Neural cell (in vitro differentiated cells): Measurements from ENCODE around the gene CEP72. TPM values are rescaled to one million over a fixed set of nuclear protein-coding genes. Genes with fewer than 3 reads are reported as not detected.

Experiments
- H2AFZ ChIP-seq: fragments of 200-600, 300-800 bp; sonication (generic), shearing (Covaris generic); 2 replicates; pipeline ENCODE4 v1.6.0; 2014; ENCODE audit warnings: low read depth, mild to moderate bottlenecking, antibody characterized with exemption, low read length, moderate library complexity
- H3F3A ChIP-seq: fragments of 200-600 bp; shearing (Covaris generic); 2 replicates; pipeline ENCODE4 v1.6.1; 2016; ENCODE audit warnings: mild to moderate bottlenecking, moderate library complexity, mixed read lengths, antibody characterized with exemption, low read length; ENCODE audit not compliant: insufficient read depth, poor library complexity, severe bottlenecking
- H3K27ac ChIP-seq: fragments of 200-600, 300-800 bp; sonication (generic), shearing (Covaris generic); 2 replicates; pipeline ENCODE4 v1.5.1; 2014; ENCODE audit warnings: mild to moderate bottlenecking, low read length, moderate library complexity
- H3K27me3 ChIP-seq: fragments of 300-800, 200-600 bp; sonication (generic), shearing (Covaris generic); 2 replicates; pipeline ENCODE4 v1.6.0; 2014; ENCODE audit warnings: mild to moderate bottlenecking, low read depth, low read length, moderate library complexity; ENCODE audit not compliant: insufficient read depth
- H3K36me3 ChIP-seq: fragments of 300-800, 200-600 bp; sonication (generic), shearing (Covaris generic); 2 replicates; pipeline ENCODE4 v1.5.1; 2014; ENCODE audit warnings: mild to moderate bottlenecking, antibody characterized with exemption, low read length, moderate library complexity; ENCODE audit not compliant: insufficient read depth
- H3K4me2 ChIP-seq: fragments of 300-800, 200-600 bp; sonication (generic), shearing (Covaris generic); 2 replicates; pipeline ENCODE4 v1.6.0; 2014; ENCODE audit warnings: mild to moderate bottlenecking, low read length
- H3K4me3 ChIP-seq: fragments of 300-800, 200-600 bp; sonication (generic), shearing (Covaris generic); 2 replicates; pipeline ENCODE4 v1.5.1; 2014; ENCODE audit warnings: mild to moderate bottlenecking, low read length, moderate library complexity
- H3K79me2 ChIP-seq: fragments of 200-600 bp; shearing (Covaris generic); replicated peaks from 2 replicates; pipeline ENCODE4 v1.6.0; 2014; ENCODE audit warnings: mild to moderate bottlenecking, low read length, moderate library complexity; ENCODE audit not compliant: insufficient read depth
- H3K9ac ChIP-seq: fragments of 300-800, 200-600 bp; sonication (generic), shearing (Covaris generic); 2 replicates; pipeline ENCODE4 v1.6.1; 2016; ENCODE audit warnings: mild to moderate bottlenecking, low read length, mixed read lengths
- H3K9me2 ChIP-seq: fragments of 200-600 bp; shearing (Covaris generic); 2 replicates; pipeline ENCODE4 v1.6.1; 2016; ENCODE audit warnings: mild to moderate bottlenecking, low read length, mixed read lengths; ENCODE audit not compliant: insufficient read depth
- H3K9me3 ChIP-seq: fragments of 200-600, 300-800 bp; sonication (generic), shearing (Covaris generic); 2 replicates; pipeline ENCODE4 v1.6.1; 2016; ENCODE audit warnings: mild to moderate bottlenecking, mixed run types, low read length, moderate library complexity, mixed read lengths
- H4K20me1 ChIP-seq: fragments of 200-600 bp; shearing (Covaris generic); 2 replicates; pipeline ENCODE4 v1.6.1; 2016; ENCODE audit warnings: mild to moderate bottlenecking, mixed run types; ENCODE audit not compliant: insufficient read depth
- CTCF ChIP-seq: fragments of 450-650 bp; IDR thresholded peaks from 2 replicates; pipeline ENCODE4 v1.5.1; 2014; ENCODE audit warnings: antibody characterized with exemption, mild to moderate bottlenecking, moderate library complexity; ENCODE audit not compliant: poor library complexity, severe bottlenecking
- EP300 ChIP-seq: fragments of 450-650 bp; conservative IDR thresholded peaks from 2 replicates; pipeline ENCODE4 v1.6.1; 2014; ENCODE audit warnings: antibody characterized with exemption, mild to moderate bottlenecking, moderate library complexity; ENCODE audit not compliant: poor library complexity, severe bottlenecking
- EZH2 ChIP-seq: fragments of 200-600, 300-800 bp; shearing (Covaris generic), sonication (generic); IDR thresholded peaks from 2 replicates; pipeline ENCODE4 v1.6.1; 2014; ENCODE audit warnings: antibody characterized with exemption, low read length, borderline replicate concordance, mild to moderate bottlenecking; ENCODE audit not compliant: insufficient read depth, poor library complexity, severe bottlenecking
- MXI1 ChIP-seq: fragments of 450-650 bp; conservative IDR thresholded peaks from 2 replicates; pipeline ENCODE4 v1.6.1; 2014; ENCODE audit warnings: antibody characterized with exemption, mild to moderate bottlenecking; ENCODE audit not compliant: poor library complexity, severe bottlenecking
- POLR2AphosphoS5 ChIP-seq: IDR thresholded peaks from 2 replicates; pipeline ENCODE4 v1.6.1; 2012
- RAD21 ChIP-seq: fragments of 450-650 bp; conservative IDR thresholded peaks from 2 replicates; pipeline ENCODE4 v1.6.1; 2014; ENCODE audit warnings: antibody characterized with exemption, mild to moderate bottlenecking, moderate library complexity
- SMC3 ChIP-seq: fragments of 450-650 bp; conservative IDR thresholded peaks from 2 replicates; pipeline ENCODE4 v1.6.1; 2014; ENCODE audit warnings: antibody characterized with exemption, mild to moderate bottlenecking, moderate library complexity; ENCODE audit not compliant: poor library complexity
- TAF1 ChIP-seq: IDR thresholded peaks from 2 replicates; pipeline ENCODE4 v1.6.1; 2012; ENCODE audit warnings: low read depth
- polyA plus RNA-seq: library from polyadenylated mRNA; depleted of rRNA; stranded (reverse); fragments of >200 nt; gene quantifications from 2 replicates; pipeline ENCODE4 v1.2.3, GENCODE V29; 2014
- TF ChIP-seq, protein P1 (sequence below): IDR thresholded peaks from 2 replicates; pipeline ENCODE4 v1.6.1; 2012; ENCODE audit warnings: borderline replicate concordance

The CEP72 gene
- polyA plus RNA-seq, 1 donor from 2014 or later, result 5.9 TPM

- Histone ChIP-seq H3K27me3 (no peaks in the 10 kb centered on the region), H3K9ac (no peak overlapping the region), H3K4me2 (no peak overlapping the region), H2AFZ (no peak overlapping the region), H3K36me3 (no peaks in the 10 kb centered on the region), H3K27ac (no peak overlapping the region), H3K9me2 (no peaks in the 10 kb centered on the region), H3F3A (no peaks in the 10 kb centered on the region), H3K9me3 (no peaks in the 10 kb centered on the region), H3K4me3 (no peak overlapping the region), H3K79me2 (no peaks in the 10 kb centered on the region), H4K20me1 (no peaks in the 10 kb centered on the region)
- no peak for TF ChIP-seq MXI1
- TF ChIP-seq POLR2AphosphoS5, result no peak
- TF ChIP-seq, protein P1, sequence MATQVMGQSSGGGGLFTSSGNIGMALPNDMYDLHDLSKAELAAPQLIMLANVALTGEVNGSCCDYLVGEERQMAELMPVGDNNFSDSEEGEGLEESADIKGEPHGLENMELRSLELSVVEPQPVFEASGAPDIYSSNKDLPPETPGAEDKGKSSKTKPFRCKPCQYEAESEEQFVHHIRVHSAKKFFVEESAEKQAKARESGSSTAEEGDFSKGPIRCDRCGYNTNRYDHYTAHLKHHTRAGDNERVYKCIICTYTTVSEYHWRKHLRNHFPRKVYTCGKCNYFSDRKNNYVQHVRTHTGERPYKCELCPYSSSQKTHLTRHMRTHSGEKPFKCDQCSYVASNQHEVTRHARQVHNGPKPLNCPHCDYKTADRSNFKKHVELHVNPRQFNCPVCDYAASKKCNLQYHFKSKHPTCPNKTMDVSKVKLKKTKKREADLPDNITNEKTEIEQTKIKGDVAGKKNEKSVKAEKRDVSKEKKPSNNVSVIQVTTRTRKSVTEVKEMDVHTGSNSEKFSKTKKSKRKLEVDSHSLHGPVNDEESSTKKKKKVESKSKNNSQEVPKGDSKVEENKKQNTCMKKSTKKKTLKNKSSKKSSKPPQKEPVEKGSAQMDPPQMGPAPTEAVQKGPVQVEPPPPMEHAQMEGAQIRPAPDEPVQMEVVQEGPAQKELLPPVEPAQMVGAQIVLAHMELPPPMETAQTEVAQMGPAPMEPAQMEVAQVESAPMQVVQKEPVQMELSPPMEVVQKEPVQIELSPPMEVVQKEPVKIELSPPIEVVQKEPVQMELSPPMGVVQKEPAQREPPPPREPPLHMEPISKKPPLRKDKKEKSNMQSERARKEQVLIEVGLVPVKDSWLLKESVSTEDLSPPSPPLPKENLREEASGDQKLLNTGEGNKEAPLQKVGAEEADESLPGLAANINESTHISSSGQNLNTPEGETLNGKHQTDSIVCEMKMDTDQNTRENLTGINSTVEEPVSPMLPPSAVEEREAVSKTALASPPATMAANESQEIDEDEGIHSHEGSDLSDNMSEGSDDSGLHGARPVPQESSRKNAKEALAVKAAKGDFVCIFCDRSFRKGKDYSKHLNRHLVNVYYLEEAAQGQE, result no peak
- TF ChIP-seq RAD21, result no peak
- no peak for TF ChIP-seq EZH2
- TF ChIP-seq TAF1, result no peak
- no peak for TF ChIP-seq CTCF
- TF ChIP-seq EP300, result no peak
- TF ChIP-seq SMC3, result no peak
These were observed 34.5 kb downstream of the CEP72 start for GRCh38 chr5:646396-647201.

DNA sequence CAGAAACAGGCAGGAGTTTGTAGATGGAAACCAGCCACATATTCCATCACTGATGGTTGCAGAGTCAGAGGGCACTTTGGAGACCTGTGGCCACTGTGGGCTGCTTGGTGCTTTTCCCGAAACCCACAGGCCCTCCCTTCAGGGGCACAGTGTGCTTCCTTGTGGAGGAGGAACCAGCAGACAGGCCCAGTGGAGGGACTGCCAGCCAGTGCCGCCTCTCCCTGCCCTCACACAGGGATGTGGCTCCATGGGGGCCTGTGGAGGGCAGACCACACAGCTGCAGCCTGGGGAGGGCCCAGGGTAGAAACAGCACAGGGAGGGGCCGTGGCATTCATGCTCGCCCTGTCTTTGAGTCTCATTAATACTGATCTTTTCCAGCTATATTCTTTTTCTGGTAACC lies 35.2 kb downstream of the CEP72 start:
- no peak overlapping the region for H3K27ac ChIP-seq

More for the DNA sequence above, 35.2 kb downstream of the CEP72 start:
- H3F3A ChIP-seq, result no peaks in the 10 kb centered on the region
- H2AFZ ChIP-seq, result no peak overlapping the region
- no peak for TF ChIP-seq EZH2
- no peak for TF ChIP-seq POLR2AphosphoS5
- TF ChIP-seq, protein P1, result no peak
- TF ChIP-seq EP300, result no peak
- TF ChIP-seq SMC3, result no peak
- no peak for TF ChIP-seq RAD21
- TF ChIP-seq TAF1, result no peak
- no peak for TF ChIP-seq CTCF
- TF ChIP-seq MXI1, result no peak
- H4K20me1 ChIP-seq, result no peaks in the 10 kb centered on the region
- H3K27me3 ChIP-seq, result no peaks in the 10 kb centered on the region
- H3K9ac ChIP-seq, result no peak overlapping the region
- no peak overlapping the region for H3K4me2 ChIP-seq
- H3K4me3 ChIP-seq, result no peak overlapping the region
- H3K36me3 ChIP-seq, result no peaks in the 10 kb centered on the region
- H3K79me2 ChIP-seq, result no peaks in the 10 kb centered on the region
- no peaks in the 10 kb centered on the region for H3K9me2 ChIP-seq
- H3K9me3 ChIP-seq, result no peaks in the 10 kb centered on the region
